H9 (cell line): ENCODE measurements around the gene DDX18. TPM values are rescaled to one million over a fixed set of nuclear protein-coding genes. Genes with fewer than 3 reads are reported as not detected.

Experiments used
- DNase-seq: peaks from one replicate; pipeline ENCODE4 v3.0.0-alpha.2; 2017
- H2AFZ ChIP-seq: one replicate; pipeline ENCODE4 v1.6.1; 2013; ENCODE audit warnings: mild to moderate bottlenecking, low read length, control low read depth, moderate library complexity
- H2AK5ac ChIP-seq: 2 replicates; pipeline ENCODE4 v1.6.1; 2013; ENCODE audit warnings: low read length, control low read depth, mixed read lengths; ENCODE audit not compliant: insufficient read length
- H2BK120ac ChIP-seq: one replicate; pipeline ENCODE4 v1.6.1; 2013; ENCODE audit warnings: low read depth, mild to moderate bottlenecking, low read length, control low read depth, inconsistent platforms; ENCODE audit not compliant: poor library complexity, severe bottlenecking
- H2BK12ac ChIP-seq: 2 replicates; pipeline ENCODE4 v1.6.1; 2013; ENCODE audit warnings: low read length, control low read depth, mixed read lengths, low read depth; ENCODE audit not compliant: insufficient read length
- H2BK15ac ChIP-seq: 2 replicates; pipeline ENCODE4 v1.6.1; 2013; ENCODE audit warnings: low read depth, low read length, control low read depth
- H2BK20ac ChIP-seq: one replicate; pipeline ENCODE4 v1.6.1; 2013; ENCODE audit warnings: low read depth, mild to moderate bottlenecking, low read length, control low read depth, inconsistent platforms; ENCODE audit not compliant: poor library complexity, severe bottlenecking
- H2BK5ac ChIP-seq: 2 replicates; pipeline ENCODE4 v1.6.1; 2013; ENCODE audit warnings: low read length, control low read depth, mixed read lengths; ENCODE audit not compliant: insufficient read length
- H3K14ac ChIP-seq: 2 replicates; pipeline ENCODE4 v1.6.1; 2013; ENCODE audit warnings: low read length, control low read depth; ENCODE audit not compliant: insufficient read depth
- H3K18ac ChIP-seq: 2 replicates; pipeline ENCODE4 v1.6.1; 2013; ENCODE audit warnings: low read depth, mild to moderate bottlenecking, mixed read lengths, low read length, control low read depth; ENCODE audit not compliant: insufficient read length
- H3K23ac ChIP-seq: 2 replicates; pipeline ENCODE4 v1.6.1; 2013; ENCODE audit warnings: low read length, control low read depth, mixed read lengths, low read depth; ENCODE audit not compliant: insufficient read length
- H3K23me2 ChIP-seq: 2 replicates; pipeline ENCODE4 v1.6.1; 2013; ENCODE audit warnings: low read depth, mild to moderate bottlenecking, mixed read lengths, low read length, control low read depth; ENCODE audit not compliant: insufficient read length, poor library complexity, severe bottlenecking
- H3K27ac ChIP-seq: 2 replicates; pipeline ENCODE4 v1.5.1; 2013; ENCODE audit warnings: low read length, control low read depth, mixed read lengths, low read depth; ENCODE audit not compliant: insufficient read length
- H3K27me3 ChIP-seq: 2 replicates; pipeline ENCODE4 v1.6.1; 2013; ENCODE audit warnings: low read length, control low read depth, inconsistent platforms; ENCODE audit not compliant: insufficient read depth
- H3K4ac ChIP-seq: 2 replicates; pipeline ENCODE4 v1.6.1; 2013; ENCODE audit warnings: low read depth, mild to moderate bottlenecking, control low read depth, inconsistent platforms, low read length, moderate library complexity
- H3K4me1 ChIP-seq: 2 replicates; pipeline ENCODE4 v1.6.1; 2013; ENCODE audit warnings: low read length, control low read depth, inconsistent platforms; ENCODE audit not compliant: insufficient read depth
- H3K4me2 ChIP-seq: 2 replicates; pipeline ENCODE4 v1.6.1; 2013; ENCODE audit warnings: low read length, control low read depth, mixed read lengths; ENCODE audit not compliant: insufficient read length, insufficient read depth
- H3K56ac ChIP-seq: 2 replicates; pipeline ENCODE4 v1.6.1; 2013; ENCODE audit warnings: low read depth, mild to moderate bottlenecking, mixed read lengths, low read length, control low read depth; ENCODE audit not compliant: insufficient read length
- H3K79me1 ChIP-seq: 2 replicates; pipeline ENCODE4 v1.6.1; 2013; ENCODE audit warnings: low read depth, mild to moderate bottlenecking, moderate library complexity, low read length, control low read depth, inconsistent platforms; ENCODE audit not compliant: insufficient read depth, poor library complexity, severe bottlenecking
- H3K79me2 ChIP-seq: 2 replicates; pipeline ENCODE4 v1.6.1; 2013; ENCODE audit warnings: low read length, control low read depth, inconsistent platforms; ENCODE audit not compliant: insufficient read depth
- H3K9ac ChIP-seq: 2 replicates; pipeline ENCODE4 v1.6.1; 2013; ENCODE audit warnings: low read length, control low read depth, mixed read lengths; ENCODE audit not compliant: insufficient read length; ENCODE audit errors: extremely low read depth
- H3K9me3 ChIP-seq: one replicate; pipeline ENCODE4 v1.6.1; 2013; ENCODE audit warnings: low read depth, low read length, inconsistent platforms; ENCODE audit not compliant: control insufficient read depth
- H3T11ph ChIP-seq: one replicate; pipeline ENCODE4 v1.6.1; 2013; ENCODE audit warnings: mild to moderate bottlenecking, low read length, control low read depth, inconsistent platforms
- H4K20me1 ChIP-seq: one replicate; pipeline ENCODE4 v1.6.1; 2013; ENCODE audit not compliant: control insufficient read depth, insufficient read length, insufficient read depth
- H4K5ac ChIP-seq: 2 replicates; pipeline ENCODE4 v1.6.1; 2013; ENCODE audit warnings: low read depth, mild to moderate bottlenecking, mixed read lengths, low read length, control low read depth; ENCODE audit not compliant: insufficient read length
- H4K8ac ChIP-seq: replicated peaks from 2 replicates; pipeline ENCODE4 v1.6.1; 2013; ENCODE audit warnings: low read length, control low read depth, mixed read lengths, low read depth; ENCODE audit not compliant: insufficient read length
- H4K91ac ChIP-seq: 2 replicates; pipeline ENCODE4 v1.6.1; 2013; ENCODE audit warnings: low read depth, mild to moderate bottlenecking, moderate library complexity, mixed read lengths, low read length, control low read depth; ENCODE audit not compliant: insufficient read length
- H3K27ac Mint-ChIP-seq, 3 experiments: 2 replicates in 2 of 3; 3 replicates in 1 of 3; pipeline ENCODE4 v1.8.0; 2020 to 2021; ENCODE audit warnings: mixed read lengths in 3 of 3, mild to moderate bottlenecking in 1 of 3, moderate library complexity in 1 of 3
- H3K27me3 Mint-ChIP-seq: 2 replicates; pipeline ENCODE4 v1.8.0; 2021; ENCODE audit warnings: low read depth, mild to moderate bottlenecking, moderate library complexity, mixed read lengths
- H3K36me3 Mint-ChIP-seq, 3 experiments: 2 replicates in 2 of 3; 3 replicates in 1 of 3; pipeline ENCODE4 v1.8.0; 2020 to 2021; ENCODE audit warnings: low read depth in 3 of 3, mixed read lengths in 3 of 3; ENCODE audit not compliant: insufficient read depth in 1 of 3
- H3K4me1 Mint-ChIP-seq, 2 experiments: 2 replicates each; pipeline ENCODE4 v1.8.0; 2020; ENCODE audit warnings: mixed read lengths in 2 of 2
- H3K4me3 Mint-ChIP-seq, 2 experiments: 2 replicates in 1 of 2; 3 replicates in 1 of 2; pipeline ENCODE4 v1.8.0; 2020 to 2021; ENCODE audit warnings: mild to moderate bottlenecking in 2 of 2, mixed read lengths in 2 of 2, moderate library complexity in 1 of 2
- H3K9me3 Mint-ChIP-seq, 2 experiments: 2 replicates in 1 of 2; 3 replicates in 1 of 2; pipeline ENCODE4 v1.8.0; 2020; ENCODE audit warnings: mild to moderate bottlenecking in 2 of 2, mixed read lengths in 2 of 2, moderate library complexity in 1 of 2
- CTCF ChIP-seq: fragments of 200-600 bp; sonication (generic); conservative IDR thresholded peaks from 3 replicates; pipeline ENCODE4 v1.8.0; 2021; ENCODE audit warnings: antibody characterized with exemption, mild to moderate bottlenecking
- total RNA-seq: library from RNA; stranded (reverse); gene quantifications from 2 replicates; pipeline ENCODE4 v1.2.1, GENCODE V29; 2021

Gene DDX18
- total RNA-seq, 1 experiment from 2014 or later = 115 TPM

- Histone ChIP-seq H3K4ac (no peak overlapping the region), H3K9ac (no peak overlapping the region), H3K23me2 (no peaks in the 10 kb centered on the region), H4K5ac (no peak overlapping the region), H3T11ph (no peak overlapping the region), H2BK15ac (no peak overlapping the region), H2BK20ac (no peak overlapping the region), H4K91ac (no peak overlapping the region), H3K23ac (no peak overlapping the region), H2BK120ac (no peak overlapping the region), H3K79me1 (no peaks in the 10 kb centered on the region), H3K18ac (no peak overlapping the region), H3K79me2 (no peaks in the 10 kb centered on the region), H3K56ac (no peak overlapping the region), H2BK12ac (no peak overlapping the region), H3K4me2 (no peak overlapping the region), H3K9me3 (no peaks in the 10 kb centered on the region), H3K14ac (no peak overlapping the region), H2AFZ (no peak overlapping the region), H3K4me1 (no peaks in the 10 kb centered on the region), H4K20me1 (no peaks in the 10 kb centered on the region), H2BK5ac (no peak overlapping the region), H3K27me3 (no peaks in the 10 kb centered on the region), H2AK5ac (no peak overlapping the region), H4K8ac (no peak overlapping the region), H3K27ac (no peak overlapping the region)
- no peak overlapping the region for H3K27ac Mint-ChIP-seq
- no peak for DNase-seq
- peaks cover 13 to 15% of the 10 kb centered on the region in 2 experiments for H3K4me1 Mint-ChIP-seq
- no peak for TF ChIP-seq CTCF
- peaks cover 10% of the 10 kb centered on the region for H3K27me3 Mint-ChIP-seq
- H3K4me3 Mint-ChIP-seq = no peak overlapping the region
- H3K36me3 Mint-ChIP-seq = no peaks in the 10 kb centered on the region
- peaks cover 0 to 3% of the 10 kb centered on the region in 2 experiments; a peak in 3 of 5 replicates for H3K9me3 Mint-ChIP-seq
Measured at GRCh38 chr2:117801826-117802225, 12.7 kb upstream of the DDX18 start.
